SK-N-SH (cell line): ENCODE data around the gene NUMBL. TPM values are rescaled to one million over a fixed set of nuclear protein-coding genes. Genes with fewer than 3 reads are reported as not detected.

ENCODE experiments used
- CTCF ChIA-PET: fragments of 300-600, 350-600 bp; formaldehyde crosslinking; extraction: SDS; loops from one replicate; lab custom pipeline; 2021; lab: Yijun Ruan, JAX
- POLR2A ChIA-PET: fragments of 350-600 bp; sonication (Branson Sonifier 250); formaldehyde crosslinking; extraction: SDS; loops from one replicate; lab custom pipeline; 2020; ENCODE audit warnings: antibody characterized with exemption, inconsistent platforms; lab: Yijun Ruan, JAX
- DNase-seq: peaks from one replicate; pipeline ENCODE4 v3.0.0; 2012
- H2AFZ ChIP-seq: fragments of 200-600 bp; sonication (generic); 2 replicates; pipeline ENCODE4 v1.8.1; 2016; ENCODE audit warnings: antibody characterized with exemption, mild to moderate bottlenecking, low read depth
- H3F3A ChIP-seq: fragments of 200-600 bp; sonication (generic); replicated peaks from 2 replicates; pipeline ENCODE3; 2016; ENCODE audit warnings: antibody characterized with exemption, mild to moderate bottlenecking; ENCODE audit not compliant: insufficient read depth
- H3K27ac ChIP-seq, 2 experiments: fragments of 200-500 bp in 1 of 2; fragments of 200-600 bp in 1 of 2; sonication (Bioruptor generic) in 1 of 2; sonication (generic), shearing (Covaris generic) in 1 of 2; 2 replicates each; pipeline versions ENCODE4 v1.5.1 to v1.6.1; 2014 to 2016; ENCODE audit warnings: low read depth in 2 of 2, inconsistent platforms in 1 of 2, low read length in 1 of 2, mild to moderate bottlenecking in 1 of 2, mixed read lengths in 1 of 2
- H3K27me3 ChIP-seq: fragments of 200-600 bp; sonication (generic), shearing (Covaris generic); 2 replicates; pipeline ENCODE4 v1.6.1; 2016; ENCODE audit warnings: mixed run types; ENCODE audit not compliant: insufficient read depth
- H3K36me3 ChIP-seq, 2 experiments: fragments of 200-500 bp in 1 of 2; fragments of 200-600 bp in 1 of 2; sonication (Bioruptor generic) in 1 of 2; sonication (generic) in 1 of 2; replicated peaks in 1 of 2; 2 replicates each; pipeline versions ENCODE3 to v1.5.1; 2014 to 2016; ENCODE audit warnings: low read length in 1 of 2, mild to moderate bottlenecking in 1 of 2; ENCODE audit not compliant: insufficient read depth in 2 of 2, control insufficient read depth in 1 of 2
- H3K4me1 ChIP-seq, 2 experiments: fragments of 200-500 bp in 1 of 2; fragments of 200-600 bp in 1 of 2; sonication (Bioruptor generic) in 1 of 2; sonication (generic), shearing (Covaris generic) in 1 of 2; 2 replicates each; pipeline versions ENCODE4 v1.5.1 to v1.6.1; 2014 to 2016; ENCODE audit warnings: low read depth in 1 of 2, low read length in 1 of 2, mixed run types in 1 of 2; ENCODE audit not compliant: insufficient read depth in 2 of 2, control insufficient read depth in 1 of 2
- H3K4me2 ChIP-seq: fragments of 200-600 bp; sonication (generic), shearing (Covaris generic); 2 replicates; pipeline ENCODE4 v1.6.1; 2017; ENCODE audit warnings: mixed run types
- H3K4me3 ChIP-seq, 2 experiments: fragments of 200-500 bp in 1 of 2; fragments of 200-600 bp in 1 of 2; sonication (Bioruptor generic) in 1 of 2; sonication (generic), shearing (Covaris generic) in 1 of 2; 2 replicates each; pipeline versions ENCODE4 v1.5.1 to v1.8.1; 2014 to 2016; ENCODE audit warnings: low read depth in 2 of 2, inconsistent platforms in 1 of 2, low read length in 1 of 2, mild to moderate bottlenecking in 1 of 2, mixed read lengths in 1 of 2, moderate library complexity in 1 of 2
- H3K79me2 ChIP-seq: fragments of 200-600 bp; sonication (generic); 2 replicates; pipeline ENCODE4 v1.8.1; 2017; ENCODE audit warnings: mild to moderate bottlenecking; ENCODE audit not compliant: insufficient read depth
- H3K9ac ChIP-seq: fragments of 200-600 bp; sonication (generic); 2 replicates; pipeline ENCODE4 v1.6.1; 2017; ENCODE audit warnings: mixed run types
- H3K9me2 ChIP-seq: fragments of 200-600 bp; sonication (generic); 2 replicates; pipeline ENCODE4 v1.6.1; 2017; ENCODE audit warnings: mixed run types
- H3K9me3 ChIP-seq: fragments of 200-600 bp; sonication (generic); 2 replicates; pipeline ENCODE4 v1.6.1; 2017; ENCODE audit warnings: mixed run types, mild to moderate bottlenecking, moderate library complexity
- H4K20me1 ChIP-seq: fragments of 200-600 bp; sonication (generic); 2 replicates; pipeline ENCODE4 v1.6.1; 2017; ENCODE audit warnings: mild to moderate bottlenecking, mixed run types; ENCODE audit not compliant: insufficient read depth
- MAX ChIP-seq: IDR thresholded peaks from 2 replicates; pipeline ENCODE4 v1.4.0; 2012; ENCODE audit warnings: low read depth
- NFIC ChIP-seq: IDR thresholded peaks from 2 replicates; pipeline ENCODE4 v1.4.0; 2012; ENCODE audit warnings: borderline replicate concordance
- NRF1 ChIP-seq: IDR thresholded peaks from 2 replicates; pipeline ENCODE4 v1.6.1; 2012; ENCODE audit warnings: low read depth, mild to moderate bottlenecking, low read length
- POLR2AphosphoS5 ChIP-seq: IDR thresholded peaks from 2 replicates; pipeline ENCODE4 v1.6.1; 2012; ENCODE audit warnings: low read depth, low read length
- RCOR1 ChIP-seq: fragments of 150-350 bp; IDR thresholded peaks from 2 replicates; pipeline ENCODE4 v1.6.1; 2017; ENCODE audit warnings: antibody characterized with exemption, low read length
- RFX5 ChIP-seq: IDR thresholded peaks from 2 replicates; pipeline ENCODE4 v1.6.1; 2012; ENCODE audit warnings: mild to moderate bottlenecking, improper control_type of control experiment, low read length
- TCF12 ChIP-seq: IDR thresholded peaks from 2 replicates; pipeline ENCODE4 v1.4.0; 2012
- ZBTB33 ChIP-seq: IDR thresholded peaks from 2 replicates; pipeline ENCODE4 v1.4.0; 2012; ENCODE audit warnings: low read depth, borderline replicate concordance
- WGBS: methylation state at CpG from one replicate; pipeline ENCODE4 v1.1.6; 2017; ENCODE audit warnings: low lambda C conversion rate; 5-methylcytosine and 5-hydroxymethylcytosine counted together
- polyA plus RNA-seq, 3 experiments: library from polyadenylated mRNA; depleted of rRNA; stranded (reverse); fragments of >200 nt; gene quantifications; 2 replicates each; pipeline ENCODE4 v1.2.3, GENCODE V29; 2012
- TF ChIP-seq, protein P1 (sequence below): fragments of 200-600 bp; sonication (generic); IDR thresholded peaks from 2 replicates; pipeline ENCODE4 v1.6.1; 2017; ENCODE audit warnings: antibody characterized with exemption, mild to moderate bottlenecking, moderate library complexity

NUMBL gene
- polyA plus RNA-seq, 1 of the 3 experiments (the other 2 are of a cell fraction), result 54.6 TPM

GRCh38 chr19:40620161-40620485 lies 70.3 kb downstream of the NUMBL start:
- Histone ChIP-seq H2AFZ (no peak overlapping the region), H3K9ac (no peak overlapping the region), H3K9me3 (no peaks in the 10 kb centered on the region), H3K4me1 (no peaks in the 10 kb centered on the region), H3K4me2 (no peak overlapping the region), H4K20me1 (no peaks in the 10 kb centered on the region), H3K27ac (no peak overlapping the region)
- 94% methylated on average over 8 of the region's 8 CpGs for WGBS
- DNase-seq, result no peak
- CTCF ChIA-PET, result interaction anchor here (1.1 to 12.8 kb wide), 6 partner anchors 13 to 315 kb away, joined by 3 to 155 read pairs (median 4); partner anchors contain the start of gene LTBP4
- TF ChIP-seq POLR2AphosphoS5 (no peak), RFX5 (no peak), RCOR1 (no peak), TCF12 (no peak), MAX (no peak), ZBTB33 (no peak)
- TF ChIP-seq, protein P1, sequence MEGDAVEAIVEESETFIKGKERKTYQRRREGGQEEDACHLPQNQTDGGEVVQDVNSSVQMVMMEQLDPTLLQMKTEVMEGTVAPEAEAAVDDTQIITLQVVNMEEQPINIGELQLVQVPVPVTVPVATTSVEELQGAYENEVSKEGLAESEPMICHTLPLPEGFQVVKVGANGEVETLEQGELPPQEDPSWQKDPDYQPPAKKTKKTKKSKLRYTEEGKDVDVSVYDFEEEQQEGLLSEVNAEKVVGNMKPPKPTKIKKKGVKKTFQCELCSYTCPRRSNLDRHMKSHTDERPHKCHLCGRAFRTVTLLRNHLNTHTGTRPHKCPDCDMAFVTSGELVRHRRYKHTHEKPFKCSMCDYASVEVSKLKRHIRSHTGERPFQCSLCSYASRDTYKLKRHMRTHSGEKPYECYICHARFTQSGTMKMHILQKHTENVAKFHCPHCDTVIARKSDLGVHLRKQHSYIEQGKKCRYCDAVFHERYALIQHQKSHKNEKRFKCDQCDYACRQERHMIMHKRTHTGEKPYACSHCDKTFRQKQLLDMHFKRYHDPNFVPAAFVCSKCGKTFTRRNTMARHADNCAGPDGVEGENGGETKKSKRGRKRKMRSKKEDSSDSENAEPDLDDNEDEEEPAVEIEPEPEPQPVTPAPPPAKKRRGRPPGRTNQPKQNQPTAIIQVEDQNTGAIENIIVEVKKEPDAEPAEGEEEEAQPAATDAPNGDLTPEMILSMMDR, result no peak
- TF ChIP-seq, all 33 proteins: peak for 0
- Histone ChIP-seq H3F3A (peaks cover 3% of the 10 kb centered on the region), H3K4me3 (no peak overlapping the region), H3K9me2 (no peaks in the 10 kb centered on the region), H3K36me3 (no peaks in the 10 kb centered on the region), H3K27me3 (no peaks in the 10 kb centered on the region), H3K79me2 (no peaks in the 10 kb centered on the region)
- POLR2A ChIA-PET, result interaction anchor here (0.7 kb wide), 1 partner anchor 1375 kb away, joined by 3 read pairs; no protein-coding TSS in a partner anchor

DNA sequence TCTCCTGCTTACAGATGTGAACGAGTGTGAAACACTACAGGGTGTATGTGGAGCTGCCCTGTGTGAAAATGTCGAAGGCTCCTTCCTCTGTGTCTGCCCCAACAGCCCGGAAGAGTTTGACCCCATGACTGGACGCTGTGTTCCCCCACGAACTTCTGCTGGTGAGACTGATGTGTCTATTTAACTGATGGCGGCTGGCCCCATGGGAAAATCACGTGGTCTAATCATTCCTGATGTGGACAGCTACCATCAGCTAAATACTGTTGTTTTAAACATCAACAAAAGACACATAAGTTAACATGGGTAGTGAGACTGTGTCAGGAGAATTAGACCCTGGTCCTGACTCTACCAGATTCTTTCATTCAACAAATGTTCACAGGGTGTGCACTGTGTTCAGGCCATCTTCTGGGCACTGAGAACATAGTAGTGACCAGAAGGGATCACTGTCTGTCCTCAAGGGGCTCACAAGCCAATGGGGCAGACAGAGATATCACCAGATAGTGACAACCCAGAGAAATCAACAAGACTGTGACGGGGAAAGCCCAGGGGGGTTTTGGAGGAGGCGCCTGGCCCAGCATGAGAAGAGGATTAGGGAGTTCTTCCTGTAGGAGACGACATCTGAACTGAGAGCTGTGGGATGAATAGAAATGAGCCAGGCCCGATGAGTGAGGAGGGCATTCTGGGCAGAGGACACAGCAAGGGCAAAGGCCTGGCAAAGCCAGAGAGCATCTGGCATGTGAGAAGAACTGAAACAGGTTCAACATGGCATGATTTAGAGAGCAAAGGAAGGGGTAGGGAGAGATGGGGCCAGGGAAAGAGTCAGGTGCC lies 70.9 kb downstream of the NUMBL start:
- Histone ChIP-seq H2AFZ (no peak overlapping the region), H3K4me3 (no peak overlapping the region), H3K9me2 (no peaks in the 10 kb centered on the region), H3K27me3 (no peaks in the 10 kb centered on the region), H4K20me1 (no peaks in the 10 kb centered on the region), H3K4me1 (no peaks in the 10 kb centered on the region), H3K79me2 (no peaks in the 10 kb centered on the region), H3K4me2 (no peak overlapping the region), H3F3A (no peaks in the 10 kb centered on the region), H3K9me3 (no peaks in the 10 kb centered on the region), H3K36me3 (no peaks in the 10 kb centered on the region), H3K9ac (no peak overlapping the region), H3K27ac (no peak overlapping the region)
- peak; percentile 23 for DNase-seq
- WGBS, result 74% methylated on average over 10 of the region's 11 CpGs
- CTCF ChIA-PET, result interaction anchor here (1.1 to 12.8 kb wide), 7 partner anchors 14 to 314 kb away, joined by 3 to 155 read pairs (median 4); partner anchors contain the start of gene LTBP4
- POLR2A ChIA-PET, result no interaction called here
- TF ChIP-seq NFIC (no peak), NRF1 (no peak), POLR2AphosphoS5 (no peak)
